ENCODE measurements around the gene USP47. TPM values are rescaled to one million over a fixed set of nuclear protein-coding genes. Genes with fewer than 3 reads are reported as not detected.

USP47 gene
- total and polyA plus RNA-seq, 9 of the 15 experiments (the other 6 are each of a cell fraction or from before 2014, with no cell fraction given), result 13.1 to 63.6 (median 34.7) TPM

GRCh38 chr11:11860103-11860979 lies 18.6 kb downstream of the USP47 start (continued):
- no peak for TF ChIP-seq TEAD4 (IDR thresholded peaks at IDR 0.05; ENCODE audit: low read length)
- no peak for TF ChIP-seq TEAD4 (CRISPR knock-in tag; IDR thresholded peaks at IDR 0.05; ENCODE audit: borderline replicate concordance)
- TF ChIP-seq ETV6 (IDR thresholded peaks at IDR 0.05; ENCODE audit: borderline replicate concordance in 1 of 2, low read depth in 2 of 2, low read length in 1 of 2), result no peak
- no peak for TF ChIP-seq ETV6 (CRISPR knock-in tag; IDR thresholded peaks at IDR 0.05; ENCODE audit: borderline replicate concordance)
- no peak for TF ChIP-seq PHB (CRISPR knock-in tag; IDR thresholded peaks at IDR 0.05)
- TF ChIP-seq CBX3 (IDR thresholded peaks at IDR 0.05; ENCODE audit: borderline replicate concordance in 1 of 2, low read length in 2 of 2), result no peak
- TF ChIP-seq RBM25 (IDR thresholded peaks at IDR 0.05; ENCODE audit: low read depth, low read length, severe bottlenecking), result no peak
- no peak for TF ChIP-seq ZNF785 (CRISPR knock-in tag; IDR thresholded peaks at IDR 0.05)
- TF ChIP-seq TAF15 (IDR thresholded peaks at IDR 0.05; ENCODE audit: low read depth, low read length), result no peak
- no peak for TF ChIP-seq SIN3B (IDR thresholded peaks at IDR 0.05; ENCODE audit: low read depth)
- TF ChIP-seq CREB1 (IDR thresholded peaks at IDR 0.05), result no peak
- no peak for TF ChIP-seq CREB1 (CRISPR knock-in tag; IDR thresholded peaks at IDR 0.05)
- TF ChIP-seq TRIM28 (IDR thresholded peaks at IDR 0.05), result no peak
- TF ChIP-seq BMI1 (IDR thresholded peaks at IDR 0.05; ENCODE audit: low read length), result no peak
- TF ChIP-seq CHAMP1 (IDR thresholded peaks at IDR 0.05), result 0 out of 2 replicates have a peak, but pooled peaks have one; percentile 6
- TF ChIP-seq ZC3H4 (CRISPR knock-in tag; IDR thresholded peaks at IDR 0.05; ENCODE audit: borderline replicate concordance), result no peak
- peak; percentile 36; the same call in 1 of the 2 replicates for TF ChIP-seq TCF3 (CRISPR knock-in tag; IDR thresholded peaks at IDR 0.05)
- TF ChIP-seq ZNF274 (IDR thresholded peaks at IDR 0.05; ENCODE audit: borderline replicate concordance, low read depth, low read length), result no peak
- TF ChIP-seq CEBPB (tag; IDR thresholded peaks at IDR 0.05), result no peak
- TF ChIP-seq RAD21 (CRISPR knock-in tag; conservative IDR thresholded peaks at IDR 0.05 in 1 of 2, IDR thresholded peaks at IDR 0.05 in 1 of 2), result no peak
- no peak for TF ChIP-seq ELK1 (CRISPR knock-in tag; IDR thresholded peaks at IDR 0.05)
- TF ChIP-seq ZBTB12 (CRISPR knock-in tag; IDR thresholded peaks at IDR 0.05), result no peak
- TF ChIP-seq CBX5 (IDR thresholded peaks at IDR 0.05; ENCODE audit: borderline replicate concordance, low read depth), result no peak
- peak; percentile 73 for TF ChIP-seq DPF2 (IDR thresholded peaks at IDR 0.05)
- TF ChIP-seq KAT2B (IDR thresholded peaks at IDR 0.05; ENCODE audit: low read depth, low read length), result no peak
- no peak for TF ChIP-seq EP300 (IDR thresholded peaks at IDR 0.05; ENCODE audit: low read length)
- no peak for TF ChIP-seq ZNF174 (CRISPR knock-in tag; IDR thresholded peaks at IDR 0.05)
